ENCODE measurements around the gene PHYKPL.

Gene PHYKPL

DNA sequence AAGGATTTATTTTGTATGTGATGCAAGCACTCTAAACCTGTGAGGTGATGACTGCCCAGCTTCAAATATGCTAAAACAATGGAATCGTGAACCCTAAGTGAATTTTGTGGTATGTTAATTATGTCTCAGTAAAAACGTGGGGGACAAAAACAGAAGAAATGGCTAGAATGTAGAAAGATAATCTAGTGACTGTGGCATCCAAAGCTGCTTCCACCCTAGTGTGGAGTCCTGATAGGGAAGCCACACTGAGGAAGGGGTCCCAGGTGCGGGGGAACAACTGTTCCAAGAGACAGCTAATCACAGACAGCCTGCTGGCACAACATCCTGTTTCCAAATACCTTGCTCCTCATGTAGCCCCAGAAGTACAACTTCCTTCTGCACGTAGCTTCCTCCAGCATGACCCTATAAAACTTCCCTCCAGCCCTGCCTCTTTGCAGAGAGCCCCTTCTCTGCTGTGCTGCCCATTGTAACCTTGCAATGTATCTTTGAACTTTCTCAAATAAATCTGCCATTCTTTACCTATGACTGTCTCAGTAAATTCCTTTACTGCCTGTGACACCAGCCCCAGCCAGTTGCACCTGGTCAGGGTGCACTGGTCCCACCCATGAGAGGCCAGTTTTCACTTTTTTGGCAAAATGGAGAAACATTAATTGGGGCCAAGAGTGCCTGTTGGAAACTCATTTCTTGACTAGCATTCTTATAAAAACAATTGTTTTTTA is 50.3 kb downstream of the PHYKPL start:
- DNase-seq, result no peak

- DNase-seq, result no peak
Observed at GRCh38 chr5:178180141-178180863, 52.3 kb downstream of the PHYKPL start.

- no peak for DNase-seq
Observed at GRCh38 chr5:178177569-178177968, 55.0 kb downstream of the PHYKPL start.

DNA sequence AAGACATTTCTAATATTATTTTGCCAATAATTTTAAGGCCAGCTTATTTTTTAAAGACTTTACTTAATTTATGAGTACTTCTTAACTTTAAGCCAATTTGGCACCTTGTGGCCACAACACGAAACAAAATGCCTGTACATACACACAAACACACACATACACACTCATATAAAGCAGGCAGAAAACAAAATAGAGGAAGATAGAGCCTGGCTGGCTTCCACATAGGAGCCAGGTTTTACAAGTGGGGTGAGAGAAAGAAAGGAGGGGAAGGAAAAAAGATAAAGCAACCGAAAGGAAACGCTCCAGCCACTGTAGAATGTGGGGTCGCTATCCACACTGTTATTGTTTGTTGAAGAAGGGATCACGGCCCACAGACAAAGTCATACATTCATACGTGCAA is 55.8 kb downstream of the PHYKPL start:
- DNase-seq, result no peak

DNA sequence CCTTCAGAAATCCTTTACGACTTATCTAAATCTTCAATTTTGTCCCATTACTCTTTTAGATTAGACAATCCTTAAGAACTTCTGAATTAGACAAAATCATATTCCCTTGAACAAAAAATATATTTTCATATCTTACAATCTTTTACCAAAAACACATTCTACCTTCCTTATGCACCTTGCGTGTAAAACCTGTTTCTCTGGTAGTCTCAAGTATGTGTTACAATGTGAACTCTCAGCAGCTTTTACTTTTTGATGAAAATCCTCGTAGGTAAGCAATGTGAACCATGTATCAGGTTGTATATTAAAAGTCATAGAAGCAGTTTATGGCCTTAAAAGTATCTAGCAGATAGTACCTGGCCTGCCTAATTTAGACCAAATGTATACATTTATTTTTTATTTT is 58.1 kb downstream of the PHYKPL start:
- DNase-seq, result no peak

DNA sequence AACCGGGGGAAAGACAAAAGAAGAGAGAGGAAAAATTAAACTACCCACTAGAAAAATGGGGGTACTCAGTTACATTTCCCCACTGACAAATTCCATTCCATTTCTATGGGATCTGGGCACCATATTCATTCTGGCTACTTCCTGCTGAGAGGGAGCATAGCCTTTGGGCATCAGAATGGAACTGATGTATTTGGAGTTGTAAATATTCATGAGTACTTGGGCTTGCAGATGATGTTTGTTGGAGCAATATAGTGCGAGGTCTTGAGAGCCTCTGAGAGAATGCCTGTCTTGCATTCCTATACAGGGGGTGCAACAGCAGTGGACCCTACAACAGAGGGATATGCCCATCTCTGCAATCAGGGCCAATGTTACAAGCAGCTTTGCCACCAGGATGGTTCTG is 62.1 kb downstream of the PHYKPL start:
- DNase-seq, result no peak

- no peak for DNase-seq
Observed at GRCh38 chr5:178165581-178165980, 67.0 kb downstream of the PHYKPL start.

GRCh38 chr5:178163772-178164735 is 68.5 kb downstream of the PHYKPL start:
- DNase-seq, result peak; percentile 94

DNA sequence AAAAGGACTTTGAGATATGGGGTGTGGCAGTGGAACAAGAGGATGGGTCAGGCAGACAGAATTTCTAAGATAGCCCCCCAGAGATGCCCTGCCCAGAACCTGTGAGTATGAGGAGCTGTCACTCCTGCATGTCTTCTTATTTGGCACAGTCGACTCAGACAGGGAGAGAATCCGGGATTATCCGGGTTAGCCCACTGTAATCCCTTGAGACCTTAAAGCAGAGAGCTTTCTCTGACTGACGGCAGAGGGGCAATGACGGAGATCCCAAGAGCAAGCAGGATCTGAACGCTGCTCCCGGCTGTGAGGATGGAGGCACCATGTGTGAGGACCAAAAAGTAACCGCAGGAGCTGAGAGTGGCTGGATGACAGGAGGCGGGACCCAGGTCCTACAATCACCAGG is 70.1 kb downstream of the PHYKPL start:
- DNase-seq, result no peak

DNA sequence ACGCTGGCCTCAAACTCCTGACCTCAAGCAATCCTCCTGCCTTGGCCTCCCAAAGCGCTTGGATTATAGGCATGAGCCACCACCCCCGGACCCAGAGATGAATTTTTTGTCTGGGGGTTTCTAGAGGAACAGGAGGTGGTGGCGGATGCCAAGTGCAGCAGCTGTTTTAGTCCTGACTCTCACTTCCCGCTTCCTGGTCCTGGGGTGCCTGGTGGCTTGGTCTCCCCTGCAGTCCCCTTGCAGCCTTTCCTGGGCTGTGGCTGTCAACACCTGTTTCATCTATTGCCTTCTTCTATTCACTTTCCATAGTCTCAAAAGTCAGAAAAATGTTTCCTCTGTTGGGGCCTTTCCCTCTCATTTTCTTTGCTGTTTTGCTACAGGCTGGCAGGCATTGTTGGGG is 72.4 kb downstream of the PHYKPL start:
- DNase-seq, result no peak
